HG02610 (cell line): ENCODE measurements around the gene C6orf62.
"Not testable (repeated sequence)": the region's sequence is repeated elsewhere in the genome, so short reads cannot be mapped to it uniquely, and the experiment has no call there.

ENCODE experiments used
- ATAC-seq: cut with Tn5 transposase; IDR thresholded peaks from one replicate; pipeline ENCODE4 v1.9.1; 2021; ENCODE audit warnings: mild to moderate bottlenecking, moderate library complexity; ENCODE audit not compliant: unreplicated experiment

C6orf62 gene

GRCh38 chr6:24668997-24669361, 50.0 kb downstream of the C6orf62 start:
- ATAC-seq: no peak

GRCh38 chr6:24668066-24668996, 50.6 kb downstream of the C6orf62 start:
- ATAC-seq: not testable (repeated sequence)

GRCh38 chr6:24667378-24667803, 51.6 kb downstream of the C6orf62 start:
- ATAC-seq: no peak

GRCh38 chr6:24666641-24667377, 52.1 kb downstream of the C6orf62 start, which contains the start of the genes ACOT13 and TDP2:
Gene ACOT13, plus strand, starts transcription at chr6:24667077. Its CDS starts 187 bp downstream, at chr6:24667264.
Gene TDP2, minus strand, starts transcription at chr6:24666899. Its CDS starts 37 bp downstream, at chr6:24666862.
- peak; percentile 97 for ATAC-seq

- ATAC-seq: peak; percentile 30
Observed at GRCh38 chr6:24666097-24666640, 52.8 kb downstream of the C6orf62 start.

GRCh38 chr6:24664046-24664987, 54.6 kb downstream of the C6orf62 start:
- no peak for ATAC-seq

- ATAC-seq: no peak
Observed at GRCh38 chr6:24663189-24663588, 55.8 kb downstream of the C6orf62 start.

- ATAC-seq: no peak
Observed at GRCh38 chr6:24662236-24662635, 56.7 kb downstream of the C6orf62 start.

GRCh38 chr6:24661759-24662158, 57.2 kb downstream of the C6orf62 start:
- ATAC-seq: not testable (repeated sequence)

- ATAC-seq: no peak
Observed at GRCh38 chr6:24660105-24660504, 58.8 kb downstream of the C6orf62 start.

GRCh38 chr6:24659561-24659960, 59.4 kb downstream of the C6orf62 start:
- no peak for ATAC-seq

GRCh38 chr6:24658573-24659560, 60.1 kb downstream of the C6orf62 start:
- no peak for ATAC-seq

- ATAC-seq: no peak
Observed at GRCh38 chr6:24655215-24655614, 63.7 kb downstream of the C6orf62 start.
